Upper lobe of right lung (tissue), 1 donor: ENCODE data around the gene ANKH. TPM values are rescaled to one million over a fixed set of nuclear protein-coding genes. Genes with fewer than 3 reads are reported as not detected.

ENCODE experiments used
- ATAC-seq: fragments of 200-7000 bp; cut with Tn5 transposase; one replicate; pipeline ENCODE4 v1.9.1; 2020; ENCODE audit warnings: mild to moderate bottlenecking, moderate library complexity
- DNase-seq: peaks from one replicate; pipeline ENCODE4 v3.0.0-alpha.2; 2020
- H3K27ac ChIP-seq: fragments of 200-600 bp; one replicate; pipeline ENCODE4 v1.8.0; 2022
- H3K27me3 ChIP-seq: fragments of 200-600 bp; one replicate; pipeline ENCODE4 v1.8.0; 2022; ENCODE audit warnings: mild to moderate bottlenecking
- H3K36me3 ChIP-seq: fragments of 200-600 bp; one replicate; pipeline ENCODE4 v1.8.0; 2022
- H3K4me1 ChIP-seq: fragments of 200-600 bp; one replicate; pipeline ENCODE4 v1.8.0; 2022
- H3K4me3 ChIP-seq: fragments of 200-600 bp; one replicate; pipeline ENCODE4 v1.8.0; 2022; ENCODE audit warnings: mild to moderate bottlenecking
- H3K9me3 ChIP-seq: fragments of 200-600 bp; one replicate; pipeline ENCODE4 v1.8.0; 2022
- CTCF ChIP-seq: fragments of 200-600 bp; IDR thresholded peaks from one replicate; pipeline ENCODE4 v1.8.0; 2022; ENCODE audit warnings: antibody characterized with exemption
- intact Hi-C: fragments of 100-400 bp; cut with DNase I; formaldehyde crosslinking; loops from one replicate; pipeline ENCODE4 v1.11.0; 2022
- total RNA-seq: library from RNA; stranded (reverse); fragmentation: NEBNext Ultra II Directional; extraction: Animal tissue kit (Norgen Biotek cat#: 25700); gene quantifications from one replicate; pipeline ENCODE4 v1.2.1, GENCODE V29; 2021
- donor health status: DM: no; HTN: yes; CAD: no; lungs with severe emphysema.

Gene ANKH
- total RNA-seq, 1 donor from 2014 or later, result 67.2 TPM

- H3K4me3 ChIP-seq, result no peak overlapping the region
- ATAC-seq, result no peak
- intact Hi-C loops, result no loop called here
Observed at GRCh38 chr5:14745753-14746152, 125.8 kb downstream of the ANKH start.

GRCh38 chr5:14745188-14745563, 126.4 kb downstream of the ANKH start:
- DNase-seq (no peak), ATAC-seq (no peak)
- H3K27me3 ChIP-seq, result no peaks in the 10 kb centered on the region
- intact Hi-C loops, result no loop called here
- no peak overlapping the region for H3K27ac ChIP-seq
- peaks cover 36% of the 10 kb centered on the region for H3K36me3 ChIP-seq
- no peak overlapping the region for H3K4me3 ChIP-seq
- H3K9me3 ChIP-seq, result no peaks in the 10 kb centered on the region
- H3K4me1 ChIP-seq, result no peaks in the 10 kb centered on the region
- no peak for TF ChIP-seq CTCF

More at GRCh38 chr5:14745753-14746152, 125.8 kb downstream of the ANKH start:
- H3K4me1 ChIP-seq, result no peaks in the 10 kb centered on the region
- no peak for TF ChIP-seq CTCF
- H3K36me3 ChIP-seq, result peaks cover 36% of the 10 kb centered on the region
- DNase-seq, result no peak
- H3K27ac ChIP-seq, result no peak overlapping the region
- H3K9me3 ChIP-seq, result no peaks in the 10 kb centered on the region
- no peaks in the 10 kb centered on the region for H3K27me3 ChIP-seq

GRCh38 chr5:14744296-14745187, 127.0 kb downstream of the ANKH start:
- no peak for DNase-seq
- Histone ChIP-seq H3K27ac (no peak overlapping the region), H3K36me3 (peaks cover 36% of the 10 kb centered on the region), H3K4me3 (no peak overlapping the region), H3K27me3 (no peaks in the 10 kb centered on the region), H3K4me1 (no peaks in the 10 kb centered on the region), H3K9me3 (no peaks in the 10 kb centered on the region)
- ATAC-seq, result peak; percentile 8
- intact Hi-C loops, result no loop called here
- no peak for TF ChIP-seq CTCF

GRCh38 chr5:14743601-14744295, 127.8 kb downstream of the ANKH start:
- H3K27ac ChIP-seq, result no peak overlapping the region
- ATAC-seq (no peak), DNase-seq (no peak)
- H3K9me3 ChIP-seq, result no peaks in the 10 kb centered on the region
- TF ChIP-seq CTCF, result no peak
- H3K27me3 ChIP-seq, result no peaks in the 10 kb centered on the region
- intact Hi-C loops, result no loop called here
- H3K4me3 ChIP-seq, result no peak overlapping the region
- peaks cover 36% of the 10 kb centered on the region for H3K36me3 ChIP-seq
- no peaks in the 10 kb centered on the region for H3K4me1 ChIP-seq

- no peak for TF ChIP-seq CTCF
- no peak overlapping the region for H3K4me3 ChIP-seq
- H3K27ac ChIP-seq, result no peak overlapping the region
- peaks cover 34% of the 10 kb centered on the region for H3K36me3 ChIP-seq
- no peaks in the 10 kb centered on the region for H3K27me3 ChIP-seq
- H3K4me1 ChIP-seq, result no peaks in the 10 kb centered on the region
- intact Hi-C loops, result no loop called here
- H3K9me3 ChIP-seq, result no peaks in the 10 kb centered on the region
- DNase-seq (no peak), ATAC-seq (no peak)
Observed at GRCh38 chr5:14742498-14742897, 129.1 kb downstream of the ANKH start.
